Stomach (tissue), 9 donors: ENCODE measurements around the gene NAPB. TPM values are rescaled to one million over a fixed set of nuclear protein-coding genes. Genes with fewer than 3 reads are reported as not detected.

ENCODE experiments used
- DNase-seq, 2 donors: peaks; one replicate each; pipeline versions ENCODE4 v3.0.0 to v3.0.0-alpha.2; 2013 to 2019
- H3K27ac ChIP-seq, 5 donors: fragments of 200-600 bp in 4 of 5; sonication (generic) in 4 of 5; one replicate each; pipeline ENCODE4 v1.5.1; 2013 to 2019; ENCODE audit warnings: mild to moderate bottlenecking in 1 of 5, moderate library complexity in 1 of 5
- H3K27me3 ChIP-seq, 3 donors: fragments of 200-600 bp; sonication (generic); one replicate each; pipeline ENCODE4 v1.5.1; 2017 to 2019; ENCODE audit warnings: mixed run types in 1 of 3
- H3K36me3 ChIP-seq, 4 donors: fragments of 200-600 bp; sonication (generic); 1 replicate in 3 of 4; 2 replicates in 1 of 4; pipeline ENCODE4 v1.5.1; 2016 to 2019
- H3K4me1 ChIP-seq, 4 donors: fragments of 200-600 bp; sonication (generic); one replicate each; pipeline ENCODE4 v1.5.1; 2016 to 2019
- H3K4me3 ChIP-seq, 4 donors: fragments of 200-600 bp; sonication (generic) in 3 of 4; one replicate each; pipeline ENCODE4 v1.5.1; 2016 to 2019; ENCODE audit warnings: mild to moderate bottlenecking in 1 of 4
- H3K9me3 ChIP-seq, 4 donors: fragments of 200-600 bp; sonication (generic); one replicate each; pipeline ENCODE4 v1.5.1; 2016 to 2019
- EP300 ChIP-seq: sonication (generic); formaldehyde crosslinking; IDR thresholded peaks from one replicate; pipeline ENCODE4 v1.6.1; 2017; ENCODE audit warnings: antibody characterized with exemption
- POLR2A ChIP-seq, 4 donors: fragments of 450-650 bp; IDR thresholded peaks; one replicate each; pipeline ENCODE4 v1.6.1; 2016; ENCODE audit warnings: antibody characterized with exemption in 4 of 4, control low read depth in 2 of 4, mild to moderate bottlenecking in 1 of 4, moderate library complexity in 1 of 4
- POLR2AphosphoS5 ChIP-seq, 3 donors: sonication (generic); formaldehyde crosslinking; IDR thresholded peaks; one replicate each; pipeline ENCODE4 v1.6.1; 2016; ENCODE audit warnings: antibody characterized with exemption in 3 of 3
- WGBS, 5 donors: extraction: QIAGEN DNeasy Blood & Tissue Kit in 3 of 5; methylation state at CpG; one replicate each; pipeline versions ENCODE4 v1.1.5 to v1.1.7; 2013 to 2018; 5-methylcytosine and 5-hydroxymethylcytosine counted together
- intact Hi-C: fragments of 100-400 bp; cut with DNase I; formaldehyde crosslinking; loops from one replicate; pipeline ENCODE4 v1.15.1; 2023; ENCODE audit warnings: low total_unique reads
- polyA plus RNA-seq, 3 donors: library from polyadenylated mRNA; stranded (reverse); fragments of 200-250 nt; gene quantifications; one replicate each; pipeline ENCODE4 v1.2.3, GENCODE V29; 2013
- total RNA-seq, 5 donors: library from RNA; depleted of rRNA; stranded (reverse); fragments of >200 nt; gene quantifications; one replicate each; pipeline versions ENCODE4 v1.1.0 to v1.2.3, GENCODE V29; 2014 to 2016
- TF ChIP-seq, protein P1 (sequence below), 7 experiments: fragments of 450-650 bp in 4 of 7; fragments of 200-600 bp in 3 of 7; sonication (generic) in 3 of 7; IDR thresholded peaks; one replicate each; pipeline ENCODE4 v1.5.1; 2016 to 2019; ENCODE audit warnings: antibody characterized with exemption in 7 of 7, control low read depth in 2 of 7, mild to moderate bottlenecking in 1 of 7
- donor health status: healthy with polysubstance abuse.
- donor health status: Bipolar disorder and iron deficiency.
- donor health status: healthy.

The NAPB gene
- total and polyA plus RNA-seq, 8 donors: 0.58 to 33.5 (median 5.8) TPM

DNA sequence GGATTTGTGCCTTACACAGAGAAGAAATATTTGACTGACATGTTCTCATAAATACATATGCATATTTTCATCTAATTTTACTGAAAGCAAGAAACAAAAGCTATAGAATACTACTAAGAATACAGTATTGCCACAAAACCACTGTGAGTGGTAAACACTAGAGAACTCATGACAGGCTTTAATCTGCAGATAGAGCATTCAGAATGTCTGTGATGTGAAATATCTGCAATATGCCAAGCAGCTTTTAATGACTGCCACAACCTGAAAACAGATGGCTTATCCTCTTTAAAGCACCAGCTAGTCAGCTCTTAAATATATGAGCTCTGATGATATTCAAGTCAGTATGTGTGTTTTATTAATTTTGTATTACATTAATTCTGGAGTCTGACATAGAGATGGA is 3.4 kb downstream of the NAPB start:
- no peak for DNase-seq
- no peak for TF ChIP-seq POLR2A (IDR thresholded peaks at IDR 0.05)
- no peak for TF ChIP-seq POLR2AphosphoS5 (IDR thresholded peaks at IDR 0.05)
- TF ChIP-seq, protein P1, sequence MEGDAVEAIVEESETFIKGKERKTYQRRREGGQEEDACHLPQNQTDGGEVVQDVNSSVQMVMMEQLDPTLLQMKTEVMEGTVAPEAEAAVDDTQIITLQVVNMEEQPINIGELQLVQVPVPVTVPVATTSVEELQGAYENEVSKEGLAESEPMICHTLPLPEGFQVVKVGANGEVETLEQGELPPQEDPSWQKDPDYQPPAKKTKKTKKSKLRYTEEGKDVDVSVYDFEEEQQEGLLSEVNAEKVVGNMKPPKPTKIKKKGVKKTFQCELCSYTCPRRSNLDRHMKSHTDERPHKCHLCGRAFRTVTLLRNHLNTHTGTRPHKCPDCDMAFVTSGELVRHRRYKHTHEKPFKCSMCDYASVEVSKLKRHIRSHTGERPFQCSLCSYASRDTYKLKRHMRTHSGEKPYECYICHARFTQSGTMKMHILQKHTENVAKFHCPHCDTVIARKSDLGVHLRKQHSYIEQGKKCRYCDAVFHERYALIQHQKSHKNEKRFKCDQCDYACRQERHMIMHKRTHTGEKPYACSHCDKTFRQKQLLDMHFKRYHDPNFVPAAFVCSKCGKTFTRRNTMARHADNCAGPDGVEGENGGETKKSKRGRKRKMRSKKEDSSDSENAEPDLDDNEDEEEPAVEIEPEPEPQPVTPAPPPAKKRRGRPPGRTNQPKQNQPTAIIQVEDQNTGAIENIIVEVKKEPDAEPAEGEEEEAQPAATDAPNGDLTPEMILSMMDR (IDR thresholded peaks at IDR 0.05): no peak
- TF ChIP-seq EP300: no peak
- intact Hi-C loops: no loop called here
- Histone ChIP-seq H3K36me3 (no peaks in the 10 kb centered on the region), H3K27ac (no peak overlapping the region), H3K4me1 (peaks cover 7 to 66% (median 36%) of the 10 kb centered on the region in 4 donors), H3K27me3 (no peaks in the 10 kb centered on the region), H3K4me3 (no peak overlapping the region), H3K9me3 (no peaks in the 10 kb centered on the region)

DNA sequence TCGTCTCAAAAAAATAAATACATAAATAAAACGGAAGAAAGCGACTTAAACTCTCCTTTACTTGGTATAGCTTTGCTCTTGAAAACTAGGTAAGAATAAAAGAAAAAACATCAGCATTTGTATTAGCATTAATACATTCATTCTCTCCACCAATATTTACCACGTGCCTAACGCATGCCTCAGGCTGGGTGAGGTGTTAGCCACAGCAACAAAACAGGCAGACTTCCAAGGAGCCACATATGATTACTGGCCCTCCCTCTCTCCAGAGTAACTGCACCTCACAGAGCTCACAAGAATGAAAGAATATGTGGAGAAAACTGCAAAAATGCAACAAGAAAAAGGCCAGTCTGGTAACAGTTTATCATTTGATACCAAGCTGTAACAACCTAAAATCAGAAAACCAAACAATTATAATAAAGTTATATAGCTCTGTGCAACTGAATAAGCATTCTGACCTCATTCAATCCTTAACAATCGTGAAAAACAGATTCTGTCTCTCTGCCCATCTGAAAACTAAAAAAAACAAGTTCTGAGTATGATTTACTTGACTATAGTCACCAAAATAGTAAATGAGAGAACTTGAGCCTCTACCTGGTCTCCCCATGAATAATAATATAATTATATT is 5.2 kb downstream of the NAPB start:
- no peak overlapping the region for H3K27ac ChIP-seq
- intact Hi-C loops: no loop called here
- 55 to 72% (median 58%) methylated on average over 6 of the region's 6 CpGs for WGBS, 5 donors
- TF ChIP-seq, protein P1 (IDR thresholded peaks at IDR 0.05): no peak
- TF ChIP-seq POLR2AphosphoS5 (IDR thresholded peaks at IDR 0.05): no peak
- TF ChIP-seq POLR2A (IDR thresholded peaks at IDR 0.05): no peak
- TF ChIP-seq EP300: no peak
- H3K4me1 ChIP-seq: peaks cover 11 to 77% (median 35%) of the 10 kb centered on the region in 4 donors
- DNase-seq: no peak
- no peaks in the 10 kb centered on the region for H3K36me3 ChIP-seq
- H3K4me3 ChIP-seq: no peak overlapping the region
- no peaks in the 10 kb centered on the region for H3K9me3 ChIP-seq
- H3K27me3 ChIP-seq: no peaks in the 10 kb centered on the region

DNA sequence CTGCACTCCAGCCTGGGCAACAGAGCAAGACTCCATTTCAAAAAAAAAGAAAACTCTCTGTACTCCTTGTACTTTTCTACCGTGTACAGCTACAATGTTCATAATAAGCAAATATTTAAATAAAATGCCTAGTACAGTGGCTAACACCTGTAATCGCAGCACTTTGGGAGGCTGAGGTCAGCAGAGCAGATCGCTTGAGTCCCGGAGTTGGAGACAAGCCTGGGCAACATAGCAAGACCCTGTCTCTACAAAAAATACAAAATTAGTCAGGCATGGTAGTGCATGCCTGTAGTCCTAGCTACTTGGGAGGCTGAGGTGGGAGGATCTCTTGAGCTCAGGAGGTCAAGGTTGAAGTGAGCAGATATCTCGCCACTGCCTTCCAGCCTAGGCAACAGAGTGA is 5.7 kb downstream of the NAPB start:
- intact Hi-C loops: no loop called here
- WGBS, 5 donors: 50 to 73% (median 61%) methylated on average over 5 of the region's 5 CpGs
- H3K27me3 ChIP-seq: no peaks in the 10 kb centered on the region
- peaks cover 11 to 81% (median 35%) of the 10 kb centered on the region in 4 donors for H3K4me1 ChIP-seq
- no peak overlapping the region for H3K27ac ChIP-seq
- no peaks in the 10 kb centered on the region for H3K9me3 ChIP-seq
- no peak overlapping the region for H3K4me3 ChIP-seq
- DNase-seq: no peak
- no peaks in the 10 kb centered on the region for H3K36me3 ChIP-seq
- TF ChIP-seq POLR2AphosphoS5 (IDR thresholded peaks at IDR 0.05): no peak
- TF ChIP-seq EP300: no peak

DNA sequence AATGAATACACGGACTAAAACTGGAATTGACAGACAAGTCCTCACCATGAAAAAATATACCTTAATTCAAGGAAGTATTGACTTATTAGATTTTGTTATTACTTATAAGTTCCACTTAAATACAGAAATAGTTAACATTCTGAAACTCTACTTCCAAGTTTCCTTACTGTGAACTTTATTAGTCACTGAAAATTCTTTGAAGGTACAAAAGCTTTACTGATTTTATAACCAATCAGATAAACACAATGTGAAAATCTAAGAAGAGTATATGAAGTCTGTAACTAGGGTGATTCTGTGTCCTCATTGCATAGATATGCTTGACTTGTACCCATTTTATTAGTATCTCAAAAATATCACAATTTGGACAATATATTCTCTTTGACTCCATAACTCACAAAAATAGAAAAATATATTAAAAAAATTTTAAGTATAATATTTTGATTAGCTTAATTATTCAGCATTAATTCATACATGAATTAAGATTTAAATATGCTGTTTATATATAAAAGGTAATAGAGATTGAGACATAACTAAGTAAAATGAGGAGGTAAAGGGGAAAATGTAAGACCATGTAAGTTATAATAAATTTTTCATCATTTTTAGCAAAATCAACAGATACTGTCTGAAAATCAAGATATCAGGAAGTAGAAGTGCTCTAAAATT is 6.6 kb downstream of the NAPB start:
- DNase-seq: no peak
- Histone ChIP-seq H3K27ac (no peak overlapping the region), H3K4me1 (peaks cover 9 to 75% (median 32%) of the 10 kb centered on the region in 4 donors), H3K9me3 (no peaks in the 10 kb centered on the region), H3K4me3 (no peak overlapping the region), H3K36me3 (no peaks in the 10 kb centered on the region), H3K27me3 (no peaks in the 10 kb centered on the region)
- TF ChIP-seq POLR2AphosphoS5 (IDR thresholded peaks at IDR 0.05): no peak
- no peak for TF ChIP-seq EP300
- TF ChIP-seq, protein P1 (IDR thresholded peaks at IDR 0.05): no peak
- TF ChIP-seq POLR2A (IDR thresholded peaks at IDR 0.05): no peak
- WGBS, 5 donors: 67 to 82% (median 69%) methylated on average over 1 of the region's 1 CpG
- intact Hi-C loops: no loop called here

DNA sequence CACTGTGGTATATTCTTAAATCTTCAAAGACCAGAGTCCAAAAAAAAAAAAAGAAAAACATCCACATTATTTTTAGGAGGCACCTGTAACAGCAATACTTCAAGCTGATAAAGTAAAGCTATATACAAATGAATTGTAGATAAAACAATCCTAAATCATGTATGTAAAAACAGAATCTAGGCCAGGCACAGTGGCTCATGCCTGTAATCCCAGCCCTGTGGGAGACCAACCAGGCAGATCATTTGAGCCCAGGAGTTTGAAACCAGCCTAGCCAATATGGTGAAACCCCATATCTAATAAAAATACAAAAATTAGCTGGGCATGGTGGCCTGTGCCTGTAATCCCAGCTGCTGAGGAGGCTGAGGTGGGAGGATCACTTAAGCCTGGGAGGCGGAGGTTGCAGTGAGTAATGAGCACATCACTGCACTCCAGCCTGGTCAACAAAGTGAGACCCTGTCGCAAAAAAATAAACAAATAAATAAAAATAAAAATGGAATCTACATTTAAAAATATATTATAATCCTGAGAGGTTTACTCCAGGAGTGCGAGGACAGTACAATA is 7.3 kb downstream of the NAPB start:
- intact Hi-C loops: no loop called here

More for the DNA sequence above, 7.3 kb downstream of the NAPB start:
- 79 to 99% (median 96%) methylated on average over 3 of the region's 3 CpGs for WGBS, 5 donors
- Histone ChIP-seq H3K4me3 (no peak overlapping the region), H3K36me3 (no peaks in the 10 kb centered on the region), H3K4me1 (peaks cover 4 to 68% (median 25%) of the 10 kb centered on the region in 4 donors), H3K9me3 (no peaks in the 10 kb centered on the region), H3K27me3 (no peaks in the 10 kb centered on the region), H3K27ac (no peak overlapping the region)
- TF ChIP-seq POLR2AphosphoS5 (IDR thresholded peaks at IDR 0.05): no peak
- TF ChIP-seq, protein P1 (IDR thresholded peaks at IDR 0.05): no peak
- TF ChIP-seq EP300: no peak
- TF ChIP-seq POLR2A (IDR thresholded peaks at IDR 0.05): no peak
- DNase-seq: no peak
